HEK293 (cell line): Measurements from ENCODE around the gene SPRR3.

Source experiments
- CTCF ChIA-PET: fragments of 350-600 bp; formaldehyde crosslinking; extraction: SDS; loops from one replicate; lab custom pipeline; 2021; ENCODE audit warnings: antibody characterized with exemption; lab: Yijun Ruan, JAX
- POLR2A ChIA-PET: fragments of 300-600 bp; formaldehyde crosslinking; extraction: SDS; loops from one replicate; lab custom pipeline; 2020; ENCODE audit warnings: antibody characterized with exemption, inconsistent platforms; lab: Yijun Ruan, JAX
- H3K27ac ChIP-seq: fragments of 200-500 bp; sonication (Bioruptor generic); 2 replicates; pipeline ENCODE4 v1.5.1; 2014; ENCODE audit warnings: low read depth, low read length, control low read depth, inconsistent platforms; ENCODE audit errors: extremely low read depth
- H3K36me3 ChIP-seq, 2 experiments: fragments of 200-500 bp in 1 of 2; sonication (Bioruptor generic) in 1 of 2; 1 replicate in 1 of 2; 2 replicates in 1 of 2; pipeline ENCODE4 v1.5.1; 2014 to 2017; ENCODE audit warnings: inconsistent platforms in 2 of 2, low read length in 2 of 2; ENCODE audit not compliant: control insufficient read depth in 2 of 2, insufficient read depth in 1 of 2
- H3K4me1 ChIP-seq: fragments of 200-500 bp; sonication (Bioruptor generic); 2 replicates; pipeline ENCODE4 v1.5.1; 2014; ENCODE audit warnings: mild to moderate bottlenecking, low read length, inconsistent platforms; ENCODE audit not compliant: control insufficient read depth, insufficient read depth
- H3K4me3 ChIP-seq: 2 replicates; pipeline ENCODE4 v1.5.1; 2011; ENCODE audit warnings: low read depth, mild to moderate bottlenecking, control low read depth, low read length, moderate library complexity
- H3K9me3 ChIP-seq: fragments of 200-500 bp; sonication (Bioruptor generic); 2 replicates; pipeline ENCODE4 v1.5.1; 2014; ENCODE audit warnings: low read depth, low read length, inconsistent platforms; ENCODE audit not compliant: control insufficient read depth, insufficient read depth
- GFI1B ChIP-seq: fragments of 450-650 bp; formaldehyde crosslinking; IDR thresholded peaks from 2 replicates; pipeline ENCODE4 v1.5.1; 2016; ENCODE audit warnings: missing biosample characterization, missing genetic modification characterization
- GLI4 ChIP-seq: fragments of 450-650 bp; formaldehyde crosslinking; IDR thresholded peaks from 2 replicates; pipeline ENCODE4 v1.5.1; 2016; ENCODE audit warnings: missing biosample characterization, missing genetic modification characterization
- HOXD13 ChIP-seq: sonication (generic); formaldehyde crosslinking; IDR thresholded peaks from 2 replicates; pipeline ENCODE4 v1.8.0; 2022; ENCODE audit warnings: missing genetic modification reagents, borderline replicate concordance
- KLF10 ChIP-seq: fragments of 450-650 bp; IDR thresholded peaks from 2 replicates; pipeline ENCODE4 v1.5.1; 2018; ENCODE audit warnings: missing biosample characterization, mild to moderate bottlenecking, missing genetic modification characterization
- KLF7 ChIP-seq: fragments of 450-650 bp; formaldehyde crosslinking; IDR thresholded peaks from 2 replicates; pipeline ENCODE4 v1.5.1; 2016; ENCODE audit warnings: missing biosample characterization, missing genetic modification characterization, borderline replicate concordance
- TRIM28 ChIP-seq: IDR thresholded peaks from 2 replicates; pipeline ENCODE4 v1.6.1; 2011; ENCODE audit warnings: low read length, control low read depth, borderline replicate concordance
- ZBTB21 ChIP-seq: fragments of 450-650 bp; formaldehyde crosslinking; IDR thresholded peaks from 2 replicates; pipeline ENCODE4 v1.5.1; 2017; ENCODE audit warnings: missing biosample characterization, missing genetic modification characterization
- ZNF10 ChIP-seq: fragments of 450-650 bp; formaldehyde crosslinking; IDR thresholded peaks from 2 replicates; pipeline ENCODE4 v1.5.1; 2017; ENCODE audit warnings: missing biosample characterization, missing genetic modification characterization
- ZNF24 ChIP-seq: fragments of 450-650 bp; formaldehyde crosslinking; IDR thresholded peaks from 2 replicates; pipeline ENCODE4 v1.5.1; 2016; ENCODE audit warnings: missing biosample characterization, missing genetic modification characterization
- ZNF354C ChIP-seq: fragments of 450-650 bp; formaldehyde crosslinking; IDR thresholded peaks from 2 replicates; pipeline ENCODE4 v1.5.1; 2016; ENCODE audit warnings: missing biosample characterization, missing genetic modification characterization, low read depth, borderline replicate concordance
- ZNF555 ChIP-seq: fragments of 450-650 bp; formaldehyde crosslinking; conservative IDR thresholded peaks from 2 replicates; pipeline ENCODE4 v1.5.1; 2017; ENCODE audit warnings: missing biosample characterization, mild to moderate bottlenecking, missing genetic modification characterization, inconsistent platforms
- ZNF560 ChIP-seq: fragments of 450-650 bp; formaldehyde crosslinking; IDR thresholded peaks from 2 replicates; pipeline ENCODE4 v1.5.1; 2017; ENCODE audit warnings: missing biosample characterization, missing genetic modification characterization, borderline replicate concordance
- ZNF654 ChIP-seq: fragments of 450-650 bp; formaldehyde crosslinking; IDR thresholded peaks from 2 replicates; pipeline ENCODE4 v1.5.1; 2016; ENCODE audit warnings: low read depth, missing biosample characterization, missing genetic modification characterization
- ZNF660 ChIP-seq: fragments of 450-650 bp; IDR thresholded peaks from 2 replicates; pipeline ENCODE4 v1.5.1; 2018; ENCODE audit warnings: missing biosample characterization, mild to moderate bottlenecking, missing genetic modification characterization
- ZNF677 ChIP-seq: fragments of 450-650 bp; IDR thresholded peaks from 2 replicates; pipeline ENCODE4 v1.5.0; 2018; ENCODE audit warnings: missing biosample characterization, mild to moderate bottlenecking, missing genetic modification characterization, moderate library complexity
- ZNF768 ChIP-seq: fragments of 450-650 bp; formaldehyde crosslinking; IDR thresholded peaks from 2 replicates; pipeline ENCODE4 v1.5.1; 2018; ENCODE audit warnings: missing biosample characterization, mild to moderate bottlenecking, missing genetic modification characterization
- ZNF830 ChIP-seq: fragments of 450-650 bp; IDR thresholded peaks from 2 replicates; pipeline ENCODE4 v1.5.0; 2018; ENCODE audit warnings: missing biosample characterization, missing genetic modification characterization, low read depth, mild to moderate bottlenecking, moderate library complexity
- TF ChIP-seq, protein P1 (sequence below): fragments of 450-650 bp; formaldehyde crosslinking; conservative IDR thresholded peaks from 2 replicates; pipeline ENCODE4 v1.5.1; 2016; ENCODE audit warnings: low read depth, missing biosample characterization, missing genetic modification characterization
- TF ChIP-seq, protein P2 (sequence below): fragments of 450-650 bp; formaldehyde crosslinking; IDR thresholded peaks from 2 replicates; pipeline ENCODE4 v1.5.1; 2016; ENCODE audit warnings: missing biosample characterization, missing genetic modification characterization

SPRR3 gene

DNA sequence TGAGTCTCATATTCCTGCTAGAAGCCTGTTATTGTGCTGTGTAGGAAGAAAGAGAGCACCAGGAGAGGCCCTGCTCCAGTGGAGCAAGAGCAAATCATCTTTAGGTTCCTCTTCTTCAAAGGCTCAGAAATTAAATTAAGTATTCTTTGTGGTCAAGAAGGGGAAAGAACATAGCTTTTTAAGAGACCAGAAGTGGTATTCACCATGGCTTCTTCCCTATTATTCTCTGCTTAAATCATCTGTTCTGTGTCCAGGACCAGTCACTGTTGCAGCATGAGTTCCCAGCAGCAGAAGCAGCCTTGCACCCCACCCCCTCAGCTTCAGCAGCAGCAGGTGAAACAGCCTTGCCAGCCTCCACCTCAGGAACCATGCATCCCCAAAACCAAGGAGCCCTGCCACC, 30.5 kb downstream of the SPRR3 start (continued):
- no peak for TF ChIP-seq ZNF560 (tag by site-specific recombination)
- TF ChIP-seq, all 188 proteins: peak for 0

DNA sequence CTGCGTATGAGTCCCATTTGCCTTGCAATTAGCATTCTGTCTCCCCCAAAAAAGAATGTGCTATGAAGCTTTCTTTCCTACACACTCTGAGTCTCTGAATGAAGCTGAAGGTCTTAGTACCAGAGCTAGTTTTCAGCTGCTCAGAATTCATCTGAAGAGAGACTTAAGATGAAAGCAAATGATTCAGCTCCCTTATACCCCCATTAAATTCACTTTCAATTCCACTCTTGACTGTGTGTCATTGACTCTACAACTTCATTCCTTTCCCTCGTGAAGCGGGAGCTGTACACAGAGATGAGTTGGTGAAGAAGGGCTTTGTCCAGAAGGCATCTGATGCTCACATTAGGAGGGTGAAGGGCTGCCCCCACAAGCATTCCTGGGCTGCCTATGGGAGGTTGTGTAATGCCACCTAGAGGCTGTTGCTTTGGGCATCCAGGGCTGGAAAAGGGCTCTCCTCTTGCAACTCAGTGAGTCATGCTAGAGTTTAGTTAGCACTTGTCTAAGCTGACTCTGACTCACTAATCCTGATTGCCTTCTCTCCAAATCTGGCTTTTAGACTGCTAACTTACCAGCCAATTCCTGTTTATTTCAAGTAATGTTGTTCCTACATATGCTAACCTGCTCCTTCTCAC, 31.2 kb downstream of the SPRR3 start:
- no peaks in the 10 kb centered on the region for H3K4me1 ChIP-seq
- CTCF ChIA-PET = interaction anchor here (1.1 to 1.6 kb wide), 7 partner anchors 9 to 162 kb away, joined by 3 to 6 read pairs (median 4); partner anchors contain the start of genes SMCP and SPRR2D
- POLR2A ChIA-PET = no interaction called here
- no peaks in the 10 kb centered on the region for H3K36me3 ChIP-seq
- no peak overlapping the region for H3K4me3 ChIP-seq
- H3K9me3 ChIP-seq = no peaks in the 10 kb centered on the region
- TF ChIP-seq, protein P1, sequence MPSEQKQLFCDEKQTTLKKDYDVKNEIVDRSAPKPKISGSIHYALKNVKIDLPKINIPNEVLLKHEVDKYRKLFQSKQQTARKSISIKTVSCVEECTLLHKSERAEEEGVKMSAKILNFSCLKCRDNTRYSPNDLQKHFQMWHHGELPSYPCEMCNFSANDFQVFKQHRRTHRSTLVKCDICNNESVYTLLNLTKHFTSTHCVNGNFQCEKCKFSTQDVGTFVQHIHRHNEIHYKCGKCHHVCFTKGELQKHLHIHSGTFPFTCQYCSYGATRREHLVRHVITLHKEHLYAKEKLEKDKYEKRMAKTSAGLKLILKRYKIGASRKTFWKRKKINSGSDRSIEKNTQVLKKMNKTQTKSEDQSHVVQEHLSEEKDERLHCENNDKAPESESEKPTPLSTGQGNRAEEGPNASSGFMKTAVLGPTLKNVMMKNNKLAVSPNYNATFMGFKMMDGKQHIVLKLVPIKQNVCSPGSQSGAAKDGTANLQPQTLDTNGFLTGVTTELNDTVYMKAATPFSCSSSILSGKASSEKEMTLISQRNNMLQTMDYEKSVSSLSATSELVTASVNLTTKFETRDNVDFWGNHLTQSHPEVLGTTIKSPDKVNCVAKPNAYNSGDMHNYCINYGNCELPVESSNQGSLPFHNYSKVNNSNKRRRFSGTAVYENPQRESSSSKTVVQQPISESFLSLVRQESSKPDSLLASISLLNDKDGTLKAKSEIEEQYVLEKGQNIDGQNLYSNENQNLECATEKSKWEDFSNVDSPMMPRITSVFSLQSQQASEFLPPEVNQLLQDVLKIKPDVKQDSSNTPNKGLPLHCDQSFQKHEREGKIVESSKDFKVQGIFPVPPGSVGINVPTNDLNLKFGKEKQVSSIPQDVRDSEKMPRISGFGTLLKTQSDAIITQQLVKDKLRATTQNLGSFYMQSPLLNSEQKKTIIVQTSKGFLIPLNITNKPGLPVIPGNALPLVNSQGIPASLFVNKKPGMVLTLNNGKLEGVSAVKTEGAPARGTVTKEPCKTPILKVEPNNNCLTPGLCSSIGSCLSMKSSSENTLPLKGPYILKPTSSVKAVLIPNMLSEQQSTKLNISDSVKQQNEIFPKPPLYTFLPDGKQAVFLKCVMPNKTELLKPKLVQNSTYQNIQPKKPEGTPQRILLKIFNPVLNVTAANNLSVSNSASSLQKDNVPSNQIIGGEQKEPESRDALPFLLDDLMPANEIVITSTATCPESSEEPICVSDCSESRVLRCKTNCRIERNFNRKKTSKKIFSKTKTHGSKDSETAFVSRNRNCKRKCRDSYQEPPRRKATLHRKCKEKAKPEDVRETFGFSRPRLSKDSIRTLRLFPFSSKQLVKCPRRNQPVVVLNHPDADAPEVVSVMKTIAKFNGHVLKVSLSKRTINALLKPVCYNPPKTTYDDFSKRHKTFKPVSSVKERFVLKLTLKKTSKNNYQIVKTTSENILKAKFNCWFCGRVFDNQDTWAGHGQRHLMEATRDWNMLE (tag by site-specific recombination) = no peak
- TF ChIP-seq, protein P2, sequence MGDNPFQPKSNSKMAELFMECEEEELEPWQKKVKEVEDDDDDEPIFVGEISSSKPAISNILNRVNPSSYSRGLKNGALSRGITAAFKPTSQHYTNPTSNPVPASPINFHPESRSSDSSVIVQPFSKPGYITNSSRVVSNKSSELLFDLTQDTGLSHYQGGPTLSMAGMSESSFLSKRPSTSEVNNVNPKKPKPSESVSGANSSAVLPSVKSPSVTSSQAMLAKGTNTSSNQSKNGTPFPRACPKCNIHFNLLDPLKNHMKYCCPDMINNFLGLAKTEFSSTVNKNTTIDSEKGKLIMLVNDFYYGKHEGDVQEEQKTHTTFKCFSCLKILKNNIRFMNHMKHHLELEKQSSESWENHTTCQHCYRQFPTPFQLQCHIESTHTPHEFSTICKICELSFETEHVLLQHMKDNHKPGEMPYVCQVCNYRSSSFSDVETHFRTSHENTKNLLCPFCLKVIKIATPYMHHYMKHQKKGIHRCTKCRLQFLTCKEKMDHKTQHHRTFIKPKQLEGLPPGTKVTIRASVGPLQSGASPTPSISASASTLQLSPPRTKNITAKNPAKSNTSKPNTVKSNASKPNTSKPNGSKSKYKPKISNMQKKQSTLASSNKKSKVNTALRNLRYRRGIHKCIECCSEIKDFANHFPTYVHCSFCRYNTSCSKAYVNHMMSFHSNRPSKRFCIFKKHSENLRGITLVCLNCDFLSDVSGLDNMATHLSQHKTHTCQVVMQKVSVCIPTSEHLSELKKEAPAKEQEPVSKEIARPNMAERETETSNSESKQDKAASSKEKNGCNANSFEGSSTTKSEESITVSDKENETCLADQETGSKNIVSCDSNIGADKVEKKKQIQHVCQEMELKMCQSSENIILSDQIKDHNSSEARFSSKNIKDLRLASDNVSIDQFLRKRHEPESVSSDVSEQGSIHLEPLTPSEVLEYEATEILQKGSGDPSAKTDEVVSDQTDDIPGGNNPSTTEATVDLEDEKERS (tag by site-specific recombination) = no peak
- TF ChIP-seq ZNF660 (tag by site-specific recombination) (peak; percentile 81; the same call in 1 of the 2 replicates), ZNF10 (no peak), KLF7 (tag by site-specific recombination) (no peak), ZNF654 (tag by site-specific recombination) (peak; percentile 15; the same call in 1 of the 2 replicates), ZNF555 (tag by site-specific recombination) (no peak), ZNF354C (tag by site-specific recombination) (no peak)
- no peak overlapping the region for H3K27ac ChIP-seq

DNA sequence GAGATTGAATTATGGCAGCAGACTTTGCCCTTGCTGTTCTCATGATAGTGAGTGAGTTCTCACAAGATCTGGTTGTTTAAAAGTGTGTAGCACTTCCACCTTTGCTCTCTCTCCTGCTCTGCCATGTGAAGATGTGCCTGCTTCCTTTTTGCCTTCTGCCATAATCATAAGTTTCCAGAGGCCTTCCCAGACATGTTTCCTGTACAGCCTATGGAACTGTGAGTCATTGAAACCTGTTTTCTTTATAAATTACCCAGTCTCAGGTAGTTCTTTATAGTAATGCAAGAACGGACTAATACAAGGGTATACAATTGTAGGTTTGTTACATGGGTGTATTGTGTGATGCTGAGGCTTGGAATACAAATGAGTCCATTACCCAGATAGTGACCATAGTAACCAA, 33.7 kb downstream of the SPRR3 start:
- CTCF ChIA-PET = interaction anchor here (0.6 kb wide), 1 partner anchor 36 kb away, joined by 3 read pairs; no protein-coding TSS in a partner anchor
- POLR2A ChIA-PET = no interaction called here
- Histone ChIP-seq H3K36me3 (no peaks in the 10 kb centered on the region), H3K4me3 (no peak overlapping the region), H3K4me1 (no peaks in the 10 kb centered on the region), H3K27ac (no peak overlapping the region), H3K9me3 (no peaks in the 10 kb centered on the region)
- TF ChIP-seq ZNF768 (tag by site-specific recombination) (no peak), ZNF24 (tag by site-specific recombination) (no peak), HOXD13 (CRISPR knock-in tag) (no peak), GLI4 (no peak), ZNF830 (tag by site-specific recombination) (no peak), GFI1B (tag by site-specific recombination) (no peak), ZNF677 (tag by site-specific recombination) (no peak), TRIM28 (no peak), ZBTB21 (tag by site-specific recombination) (no peak), KLF10 (tag by site-specific recombination) (no peak), ZNF354C (tag by site-specific recombination) (no peak)
- TF ChIP-seq, protein P1 (tag by site-specific recombination) = no peak
